D341Med (cell line): ENCODE results near the gene NDRG3.

Experiments used
- DNase-seq: peaks from one replicate; pipeline ENCODE4 v3.0.0; 2012; ENCODE audit warnings: low spot score

The NDRG3 gene

DNA sequence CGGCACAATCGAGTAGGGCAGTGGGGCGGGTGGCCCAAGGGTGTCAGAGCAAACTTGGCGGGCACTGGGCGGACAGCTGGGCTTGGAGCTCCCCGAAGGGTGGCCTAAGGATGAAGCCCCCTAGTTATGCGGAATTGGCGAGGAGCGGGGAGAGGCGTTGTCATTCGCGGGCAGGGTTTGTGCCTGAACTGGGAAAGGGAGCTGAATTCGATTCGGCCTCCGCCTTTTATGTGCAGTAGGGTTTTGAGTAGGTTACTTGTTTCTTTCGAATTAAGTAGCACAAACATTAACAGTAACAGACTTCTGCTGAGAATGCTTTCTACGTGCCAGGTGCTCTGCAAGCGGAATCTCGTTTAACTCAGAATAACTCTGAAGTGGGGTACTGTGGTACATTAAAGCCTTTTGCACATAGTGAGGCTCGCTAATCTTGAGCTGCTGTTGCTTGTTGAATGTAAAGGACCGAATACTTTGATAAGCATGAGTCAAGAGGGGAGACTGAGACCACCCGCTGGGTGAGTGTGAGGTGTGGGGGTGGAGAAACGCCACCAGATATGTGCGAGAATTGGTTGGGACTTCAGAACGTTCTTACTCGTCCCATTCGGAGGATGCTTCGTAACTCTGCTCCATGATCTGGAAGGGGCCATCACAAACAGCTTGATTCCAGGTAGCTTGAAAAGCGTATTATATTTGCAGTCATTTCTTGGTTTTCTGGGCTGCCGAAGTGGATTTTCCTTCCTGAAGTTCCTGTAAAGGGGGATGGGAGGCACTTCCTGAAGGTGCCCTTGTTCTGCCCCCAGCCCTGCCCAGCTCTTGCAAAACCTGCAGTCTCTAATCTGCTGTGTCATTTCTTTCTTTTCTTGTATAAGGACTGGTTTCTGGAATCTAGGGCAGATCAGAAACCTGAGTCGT lies 139.5 kb downstream of the NDRG3 start:
- DNase-seq = no peak

DNA sequence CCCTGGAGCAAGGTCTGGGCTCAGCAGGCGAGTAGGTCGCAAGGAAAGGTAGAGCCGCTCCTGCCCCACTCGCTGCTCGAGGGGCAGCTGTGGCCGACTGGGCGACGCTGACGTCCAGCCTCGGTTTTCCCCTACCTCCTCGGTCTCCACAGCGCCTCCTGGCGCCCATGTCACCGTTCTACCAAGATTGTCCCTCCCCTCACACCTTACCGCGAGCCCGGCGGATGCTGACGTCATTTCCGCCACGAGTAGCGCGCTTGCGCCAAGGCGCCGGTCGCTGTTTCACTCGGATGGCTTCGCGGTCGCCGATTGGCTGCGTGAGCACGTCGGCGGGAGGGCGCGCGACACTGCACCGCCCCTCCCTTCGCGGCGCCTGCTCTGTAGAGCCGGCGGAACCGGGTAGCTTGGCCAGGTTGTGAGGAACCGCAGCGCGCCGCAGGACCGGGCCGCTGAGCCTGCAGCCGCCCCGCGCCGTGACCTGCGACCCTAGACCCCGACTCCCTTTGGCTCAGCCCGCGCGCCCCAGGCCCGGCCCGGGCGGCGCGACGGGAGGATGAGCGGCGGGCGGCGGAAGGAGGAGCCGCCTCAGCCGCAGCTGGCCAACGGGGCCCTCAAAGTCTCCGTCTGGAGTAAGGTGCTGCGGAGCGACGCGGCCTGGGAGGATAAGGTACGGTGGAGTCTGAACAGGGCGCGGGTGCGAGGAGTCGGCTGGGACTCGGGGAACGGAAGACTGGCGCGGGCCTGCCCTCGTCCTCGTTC lies 140.3 kb downstream of the NDRG3 start, which contains the start of gene RAB5IF:
TSS of gene RAB5IF (plus strand) at position 381 of the 759 bp plus-strand sequence. CDS start at position 554, 173 bp downstream.
- peak; percentile 98 for DNase-seq

DNA sequence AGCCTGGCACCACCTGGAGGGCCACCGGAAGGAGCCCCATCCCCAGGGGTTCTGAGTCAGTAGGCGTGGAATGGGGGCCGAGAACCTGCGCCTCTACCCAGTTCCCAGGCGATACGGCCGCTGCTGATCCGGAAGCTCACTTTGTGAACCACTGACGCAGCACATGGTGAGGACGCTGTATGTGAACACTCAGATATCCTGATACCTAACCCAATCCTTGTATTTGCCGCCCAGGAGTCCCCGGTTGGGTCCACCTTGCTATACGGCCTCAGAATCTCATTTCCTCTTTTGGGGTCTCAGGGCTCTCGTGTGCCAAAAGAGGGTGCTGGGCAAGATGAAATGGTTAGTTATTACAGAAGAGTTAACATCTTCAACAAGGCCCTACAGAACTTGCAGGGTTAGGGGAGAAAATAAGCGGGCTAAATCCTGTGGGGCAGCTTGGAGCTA lies 140.9 kb downstream of the NDRG3 start:
- DNase-seq = no peak
